Measurements from ENCODE around the gene FAM151A.
"Not testable (repeated sequence)": the region's sequence is repeated elsewhere in the genome, so short reads cannot be mapped to it uniquely, and the experiment has no call there.

Gene FAM151A

DNA sequence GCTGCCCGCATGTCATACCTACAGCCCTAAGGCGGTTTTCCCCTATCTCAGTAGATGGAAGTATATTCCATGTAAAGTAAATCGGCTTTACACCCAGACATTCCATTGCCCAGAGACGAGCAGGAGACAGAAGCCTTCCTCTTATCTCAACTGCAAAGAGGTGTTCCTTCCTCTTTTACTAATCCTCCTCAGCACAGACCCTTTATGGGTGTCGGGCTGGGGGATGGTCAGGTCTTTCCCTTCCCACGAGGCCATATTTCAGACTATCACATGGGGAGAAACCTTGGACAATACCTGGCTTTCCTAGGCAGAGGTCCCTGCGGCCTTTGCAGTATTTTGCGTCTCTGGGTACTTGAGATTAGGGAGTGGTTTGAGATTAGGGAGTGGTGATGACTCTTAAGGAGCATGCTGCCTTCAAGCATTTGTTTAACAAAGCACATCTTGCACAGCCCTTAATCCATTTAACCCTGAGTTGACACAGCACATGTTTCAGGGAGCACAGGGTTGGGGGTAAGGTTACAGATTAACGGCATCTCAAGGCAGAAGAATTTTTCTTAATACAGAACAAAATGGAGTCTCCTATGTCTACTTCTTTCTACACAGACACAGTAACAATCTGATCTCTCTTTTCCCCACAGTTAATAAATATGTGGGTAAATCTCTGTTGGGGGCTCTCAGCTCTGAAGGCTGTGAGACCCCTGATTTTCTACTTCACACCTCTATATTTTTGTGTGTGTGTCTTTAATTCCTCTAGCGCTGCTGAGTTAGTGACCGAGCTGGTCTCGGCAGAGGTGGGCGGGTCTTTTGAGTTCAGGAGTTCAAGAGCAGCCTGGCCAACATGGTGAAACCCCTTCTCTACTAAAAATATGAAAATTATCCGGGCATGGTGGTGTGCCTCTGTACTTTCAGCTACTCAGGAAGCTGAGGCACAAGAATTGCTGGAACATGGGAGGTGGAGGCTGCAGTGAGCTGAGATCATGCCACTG, 13.4 kb upstream of the FAM151A start:
- not testable (repeated sequence) for DNase-seq

DNA sequence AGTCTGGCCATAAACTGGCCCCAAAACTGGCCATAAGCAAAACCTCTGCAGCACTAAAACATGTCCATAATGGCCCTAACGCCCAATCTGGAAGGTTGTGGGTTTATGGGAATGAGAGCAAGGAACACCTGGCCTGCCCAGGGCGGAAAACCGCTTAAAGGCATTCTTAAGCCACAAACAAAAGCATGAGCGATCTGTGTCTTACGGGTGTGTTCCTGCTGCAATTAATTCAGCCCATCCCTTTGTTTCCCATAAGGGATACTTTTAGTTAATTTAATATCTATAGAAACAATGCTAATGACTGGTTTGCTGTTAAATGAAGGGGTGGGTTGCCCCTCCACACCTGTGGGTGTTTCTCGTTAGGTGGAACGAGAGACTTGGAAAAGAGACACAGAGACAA, 12.5 kb upstream of the FAM151A start:
- DNase-seq: not testable (repeated sequence)

DNA sequence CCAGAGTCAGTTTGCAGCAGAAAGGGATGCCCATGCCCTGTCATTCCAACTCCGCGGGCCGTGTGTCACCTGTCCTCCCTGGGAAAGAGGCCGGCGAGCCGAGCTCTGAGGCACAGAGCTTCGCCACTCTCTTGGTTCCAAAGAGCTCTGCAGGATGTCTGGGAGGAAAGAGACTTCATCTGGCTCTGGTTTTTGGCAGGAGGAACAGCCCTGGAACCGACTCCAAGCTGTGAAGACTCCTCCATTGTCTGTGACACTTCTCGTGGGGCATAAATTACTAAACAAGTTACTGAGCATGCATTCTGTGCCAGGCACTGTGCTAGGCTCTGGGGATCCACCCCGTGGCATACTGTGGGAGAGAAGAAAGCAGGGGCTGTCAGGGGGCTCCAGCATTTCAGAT, 3.9 kb upstream of the FAM151A start:
- no peak for DNase-seq

DNA sequence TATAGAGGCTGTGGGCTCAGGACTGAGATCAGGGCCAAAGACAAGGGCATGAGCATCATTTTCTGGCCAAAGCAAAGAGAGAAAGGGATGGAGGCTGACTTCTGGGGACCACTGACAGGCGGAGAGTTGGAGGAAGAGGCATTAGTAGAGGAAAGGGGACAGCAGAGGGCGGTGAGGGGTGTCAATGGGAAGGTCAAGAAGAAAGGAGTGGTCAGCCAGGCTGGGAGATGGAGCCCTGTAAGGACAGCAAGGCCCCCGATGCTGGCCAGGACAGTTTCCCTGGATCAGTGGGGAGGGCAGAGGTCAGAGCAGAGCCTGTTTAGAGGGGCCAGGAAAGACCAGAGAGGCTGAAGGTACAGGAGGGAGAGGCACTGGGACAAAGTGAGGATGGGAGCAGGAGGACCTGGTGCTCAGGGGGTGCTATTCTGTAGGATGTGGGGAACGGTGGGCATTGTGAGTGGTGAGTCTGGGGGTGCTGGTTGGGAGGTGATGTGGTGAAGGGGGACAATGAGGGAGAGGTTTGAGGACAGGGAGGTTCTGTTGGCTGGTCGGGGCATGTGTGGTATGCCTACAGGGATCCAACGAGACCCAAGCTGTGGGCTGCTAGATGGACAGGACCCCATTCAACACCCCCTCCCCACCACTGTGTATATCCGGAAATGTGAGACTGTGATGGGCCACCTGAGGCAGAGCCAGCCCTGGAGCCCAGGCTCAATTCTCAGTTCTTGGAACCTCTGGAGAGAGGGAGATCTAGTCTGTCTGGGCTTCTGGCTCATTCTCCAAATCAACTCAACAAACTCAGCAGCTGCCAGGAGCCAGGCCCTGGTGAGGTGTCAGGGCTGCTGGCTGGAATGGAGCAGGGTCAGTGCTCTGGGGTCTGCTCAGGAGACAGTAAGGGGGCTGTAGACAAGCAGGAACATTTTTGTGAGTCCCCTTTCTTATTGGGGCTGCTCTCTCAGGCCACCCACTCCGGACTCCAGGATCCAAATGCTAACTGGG, 1.4 kb upstream of the FAM151A start:
- no peak for DNase-seq

DNA sequence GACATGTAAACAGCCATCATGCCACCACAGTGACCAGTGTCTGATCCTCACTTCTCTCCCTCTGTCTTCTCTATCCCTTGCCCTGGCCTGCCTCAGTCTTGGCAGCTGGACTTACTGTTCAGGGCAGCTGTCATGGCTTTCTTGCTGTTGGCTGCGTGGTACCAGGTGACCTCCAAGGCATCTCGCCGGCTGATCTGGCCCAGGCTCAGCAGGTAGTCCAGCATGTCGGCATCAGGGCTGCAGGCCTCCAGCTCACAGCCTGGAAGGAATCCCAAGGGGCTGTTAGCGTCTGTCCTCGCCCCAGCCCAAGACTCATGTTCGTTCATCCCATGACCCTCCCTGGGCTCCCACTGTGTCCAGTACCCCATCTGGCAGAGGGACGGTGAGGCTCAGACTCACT, 3.6 kb downstream of the FAM151A start:
- DNase-seq: no peak

DNA sequence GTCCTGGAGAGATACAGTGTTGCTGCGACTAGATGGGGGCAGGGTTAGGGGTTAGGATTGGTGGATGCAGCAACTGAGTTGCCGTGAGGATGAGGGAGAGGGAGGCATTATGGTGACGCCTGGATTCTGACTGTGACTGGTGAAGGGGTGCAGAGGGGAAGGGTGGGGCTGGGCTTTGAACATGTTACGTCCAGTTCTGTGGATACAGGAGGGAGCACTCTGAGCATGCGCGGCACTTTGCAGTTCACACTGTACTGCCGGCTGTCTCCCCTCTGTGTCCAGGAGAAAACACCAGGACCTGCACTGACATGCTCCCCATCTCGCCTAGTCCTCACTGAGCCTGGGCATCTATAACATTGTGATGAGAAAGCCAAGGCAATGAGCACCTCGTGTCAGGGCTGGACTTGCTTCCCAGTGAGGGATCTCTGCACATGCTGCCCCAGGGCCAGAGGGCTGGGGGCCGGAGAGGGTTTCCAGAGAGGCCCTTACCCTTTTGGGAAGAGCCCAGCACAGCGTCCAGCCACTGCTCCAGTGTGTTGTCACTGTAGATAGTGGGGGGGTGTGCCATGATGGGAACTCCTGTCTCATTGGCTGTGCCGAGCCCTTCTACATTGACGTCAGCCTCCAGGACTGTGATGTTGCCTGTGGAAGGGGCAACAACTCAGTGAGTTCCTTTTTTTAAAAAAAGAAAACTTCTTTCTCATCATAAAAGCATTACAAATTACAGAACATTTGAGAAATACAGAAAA, 7.6 kb downstream of the FAM151A start:
- DNase-seq: no peak

DNA sequence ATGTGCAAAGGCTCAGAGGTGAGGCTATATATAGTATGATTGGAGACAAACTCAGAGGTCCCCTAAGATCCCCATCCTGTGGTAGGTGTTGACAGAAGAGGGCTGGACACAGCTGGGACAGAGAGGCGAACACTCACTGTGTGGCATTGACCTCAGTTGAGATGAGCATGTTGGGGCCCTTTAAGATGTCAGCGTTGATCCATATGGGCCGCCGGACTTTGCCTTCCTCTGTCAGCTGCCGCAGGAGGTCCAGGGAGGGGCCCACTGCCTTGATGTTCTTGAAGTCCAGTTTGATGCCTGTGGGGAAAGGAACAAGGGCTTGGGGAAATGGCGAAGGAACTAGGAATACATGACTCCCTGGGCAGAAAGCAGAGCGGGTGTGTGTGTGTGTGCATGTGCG, 8.8 kb downstream of the FAM151A start:
- DNase-seq: no peak

DNA sequence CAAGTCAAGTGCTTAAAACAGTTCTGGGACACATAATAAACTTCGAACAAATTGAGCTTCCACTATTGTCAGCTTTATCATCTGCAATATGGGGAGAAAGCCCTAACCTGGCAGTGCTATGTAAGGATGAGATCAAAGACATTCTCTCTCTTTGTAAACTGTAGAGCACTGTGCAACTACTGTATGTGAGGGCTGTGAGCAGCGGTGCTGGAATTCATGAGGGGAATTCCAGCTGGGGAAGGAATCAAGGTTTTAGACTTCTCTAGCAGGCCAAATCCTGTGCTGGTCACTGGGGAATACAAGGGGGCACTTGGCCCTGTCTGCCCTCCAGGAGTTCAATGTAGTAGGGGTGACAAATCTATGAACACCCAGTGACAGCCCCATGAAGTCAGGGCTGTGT, 9.3 kb downstream of the FAM151A start:
- no peak for DNase-seq

DNA sequence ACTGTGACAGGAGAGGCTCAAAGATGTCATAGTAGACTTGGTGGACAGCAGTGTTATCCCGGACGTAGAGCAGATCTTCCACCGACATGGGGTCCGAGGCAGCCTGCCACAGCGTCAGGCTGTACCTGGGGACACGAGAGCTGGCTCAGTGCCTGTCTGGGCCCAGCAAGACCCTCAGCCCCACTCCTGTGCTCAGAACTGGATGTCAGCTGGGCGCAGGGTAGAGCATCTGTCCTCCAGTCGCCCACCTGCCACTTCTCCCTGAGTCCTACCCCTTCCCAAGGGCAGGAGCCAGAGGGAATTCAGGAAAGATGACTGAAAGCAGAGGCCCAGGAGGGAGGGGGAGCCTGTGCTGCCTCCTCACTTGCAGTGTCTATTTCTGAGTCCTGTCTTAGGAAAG, 11.7 kb downstream of the FAM151A start:
- DNase-seq: no peak

DNA sequence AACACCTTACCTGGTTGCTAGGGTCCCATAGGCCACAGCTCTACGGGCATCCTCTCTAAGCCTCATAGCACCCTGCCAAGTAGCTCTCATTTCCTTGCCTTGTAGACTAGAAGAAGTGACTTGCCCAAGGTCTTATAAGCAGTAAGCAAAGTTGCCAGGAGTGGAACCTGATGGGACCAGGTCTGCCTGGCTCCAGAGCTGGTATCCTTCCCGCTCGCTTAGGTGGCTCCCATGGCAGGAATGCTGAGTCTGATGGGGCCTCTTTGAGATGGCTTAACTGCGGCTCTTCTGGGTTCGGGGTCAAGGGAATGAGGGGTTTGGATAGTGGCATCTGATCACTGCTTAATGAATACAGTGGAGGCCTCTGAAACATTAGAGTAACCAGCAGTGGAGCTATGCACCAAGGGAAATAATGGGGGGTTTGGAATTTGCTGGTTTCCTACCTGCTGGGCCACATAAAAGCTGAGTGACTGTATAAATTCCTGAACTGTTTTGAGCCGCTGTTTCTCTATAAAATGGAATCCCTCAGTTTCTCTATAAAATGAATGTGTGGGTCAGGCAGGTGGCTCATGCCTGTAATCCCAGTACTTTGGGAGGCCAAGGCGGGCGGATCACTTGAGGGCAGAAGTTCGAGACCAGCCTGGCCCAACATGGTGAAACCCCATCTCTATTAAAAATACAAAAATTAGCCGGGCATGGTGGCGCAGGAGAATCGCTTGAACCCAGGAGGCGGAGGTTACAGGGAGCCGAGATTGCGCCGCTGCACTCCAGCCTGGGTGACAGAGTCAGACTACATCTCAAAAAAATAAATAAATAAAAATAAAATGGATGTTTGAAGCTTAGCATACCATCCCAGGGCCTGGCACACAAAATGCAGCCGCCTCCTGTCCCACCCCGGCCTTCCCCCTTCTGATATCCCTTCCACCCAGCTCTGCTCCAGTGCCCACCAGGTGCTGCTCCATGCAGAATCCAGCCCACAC, 12.4 kb downstream of the FAM151A start:
- no peak for DNase-seq

DNA sequence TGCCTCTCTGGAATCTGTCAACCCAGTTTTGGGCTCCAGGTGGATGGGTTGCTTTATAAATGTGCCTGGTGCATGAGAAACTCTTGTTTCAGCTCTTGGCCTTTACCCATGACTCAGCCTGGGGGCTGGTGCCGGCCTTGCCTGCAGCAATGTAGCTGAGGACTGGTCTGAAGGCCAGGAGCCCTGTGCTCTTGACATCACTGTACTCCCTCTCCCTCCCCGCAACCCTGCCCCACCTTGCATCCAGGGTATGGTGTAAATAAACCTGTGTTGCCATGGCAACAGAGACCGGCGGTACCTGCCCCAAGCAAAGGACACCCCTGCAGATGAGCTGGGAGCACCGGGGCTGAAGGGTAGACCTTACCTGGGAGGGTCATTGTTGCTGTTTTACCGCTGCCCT, 13.3 kb downstream of the FAM151A start:
- DNase-seq: no peak

DNA sequence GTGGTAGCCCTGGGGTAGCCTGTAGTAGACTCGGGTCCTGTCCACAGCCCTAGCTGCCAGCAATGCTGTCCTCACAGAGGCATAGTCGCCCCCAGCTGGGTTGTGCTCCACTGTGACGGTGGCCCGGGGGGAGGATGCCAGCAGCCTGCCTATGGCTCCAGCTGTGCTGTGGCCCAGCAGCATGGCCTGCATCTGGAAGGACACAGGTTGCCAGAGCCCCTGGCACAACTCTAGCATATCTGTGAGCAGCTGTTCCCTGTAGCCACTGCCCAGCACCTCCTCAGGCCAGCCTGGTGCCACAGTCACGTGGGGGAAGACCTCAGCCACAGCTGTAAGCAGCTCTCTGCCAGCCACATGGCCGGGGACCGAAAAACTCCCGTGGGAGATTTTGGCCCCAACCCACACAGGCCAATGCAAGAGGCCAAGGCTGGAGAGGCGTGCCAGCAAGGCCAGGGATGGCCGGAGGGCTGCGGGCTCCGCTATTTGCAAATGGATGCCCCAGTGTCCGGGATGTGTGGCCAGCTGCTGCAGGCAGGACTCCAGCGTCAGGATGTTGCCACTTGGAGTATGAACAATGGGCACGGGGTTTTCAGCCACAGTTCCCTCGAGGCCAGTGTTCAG, 13.9 kb downstream of the FAM151A start:
- DNase-seq: no peak

DNA sequence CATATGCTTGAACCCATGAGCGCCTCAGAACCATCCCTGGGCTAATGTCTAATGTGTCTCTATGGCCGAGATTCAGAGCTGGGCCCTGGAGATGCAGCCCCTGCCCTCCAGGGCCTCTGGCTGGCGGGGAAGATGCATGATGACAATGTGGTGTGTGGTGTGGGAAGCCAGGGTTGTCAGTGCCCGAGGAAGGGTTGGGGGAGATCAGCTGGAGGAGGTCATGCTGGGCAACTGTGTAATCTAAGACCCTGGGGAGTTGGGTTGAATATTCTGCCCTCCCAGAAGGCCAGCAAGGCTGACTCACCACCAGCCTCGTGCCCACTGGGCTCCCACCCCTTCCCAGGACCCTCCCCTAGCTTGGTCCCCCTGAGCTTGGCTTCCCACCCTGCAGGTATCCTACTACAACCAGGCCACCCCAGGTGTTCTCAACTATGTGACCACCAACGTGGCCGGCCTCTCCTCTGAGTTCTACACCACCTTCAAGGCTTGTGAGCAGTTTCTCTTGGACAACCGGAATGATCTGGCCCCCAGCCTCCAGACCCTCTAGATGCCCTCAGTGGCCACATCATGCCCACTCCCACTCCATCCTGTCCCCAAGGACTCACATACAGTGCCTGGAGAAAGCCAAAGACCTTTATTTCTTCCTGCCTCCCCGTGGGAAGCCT, 14.6 kb downstream of the FAM151A start:
- DNase-seq: no peak

DNA sequence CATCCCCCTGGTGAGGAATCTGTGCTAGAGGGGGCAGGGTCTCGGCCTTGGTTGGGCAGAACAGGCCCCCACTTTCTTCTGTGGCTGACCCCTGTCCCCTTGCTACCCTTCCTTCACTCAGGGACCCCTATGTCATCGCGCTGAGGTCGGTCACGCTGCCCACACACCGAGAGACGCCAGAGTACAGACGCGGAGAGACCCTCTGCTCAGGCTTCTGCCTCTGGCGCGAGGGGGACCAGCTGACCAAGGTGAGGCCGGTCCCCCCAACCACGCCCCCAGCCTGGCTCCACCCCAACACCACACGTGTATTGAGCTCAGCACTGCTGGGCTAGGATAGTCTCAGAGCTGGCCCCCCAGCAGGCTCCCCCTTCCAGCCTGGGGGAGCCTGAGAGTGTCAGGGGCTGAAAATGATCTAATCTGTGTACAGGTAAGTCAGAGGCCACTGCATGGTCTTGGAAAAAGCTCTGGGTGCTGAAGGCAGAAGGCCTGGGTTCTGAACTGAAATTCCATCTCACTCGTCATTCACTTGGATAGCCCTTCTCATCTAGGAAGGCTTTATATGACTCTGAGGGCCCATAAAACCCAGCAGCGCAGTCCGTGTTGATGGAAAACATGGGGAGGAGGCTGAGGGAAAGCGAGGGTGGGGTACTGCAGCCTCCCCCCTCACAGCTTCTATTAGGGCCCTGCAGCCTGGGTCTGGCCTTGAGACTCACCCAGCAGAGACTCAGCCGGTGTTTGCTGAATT, 15.3 kb downstream of the FAM151A start:
- no peak for DNase-seq

DNA sequence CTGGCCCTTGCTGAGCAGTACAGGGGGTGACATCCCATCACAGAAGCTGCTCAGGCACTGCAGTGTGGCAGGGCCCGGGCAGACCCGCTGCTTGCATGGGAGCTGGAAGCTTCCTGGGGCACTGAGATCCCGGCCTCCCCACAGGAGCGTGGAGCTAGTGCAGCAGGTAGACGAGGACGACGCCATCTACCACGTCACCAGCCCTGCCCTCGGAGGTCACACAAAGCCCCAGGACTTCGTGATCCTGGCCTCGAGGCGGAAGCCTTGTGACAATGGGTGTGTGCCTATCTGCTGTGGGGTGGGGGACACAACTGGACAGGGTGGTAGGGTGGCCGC, 16.4 kb downstream of the FAM151A start:
- no peak for DNase-seq

DNA sequence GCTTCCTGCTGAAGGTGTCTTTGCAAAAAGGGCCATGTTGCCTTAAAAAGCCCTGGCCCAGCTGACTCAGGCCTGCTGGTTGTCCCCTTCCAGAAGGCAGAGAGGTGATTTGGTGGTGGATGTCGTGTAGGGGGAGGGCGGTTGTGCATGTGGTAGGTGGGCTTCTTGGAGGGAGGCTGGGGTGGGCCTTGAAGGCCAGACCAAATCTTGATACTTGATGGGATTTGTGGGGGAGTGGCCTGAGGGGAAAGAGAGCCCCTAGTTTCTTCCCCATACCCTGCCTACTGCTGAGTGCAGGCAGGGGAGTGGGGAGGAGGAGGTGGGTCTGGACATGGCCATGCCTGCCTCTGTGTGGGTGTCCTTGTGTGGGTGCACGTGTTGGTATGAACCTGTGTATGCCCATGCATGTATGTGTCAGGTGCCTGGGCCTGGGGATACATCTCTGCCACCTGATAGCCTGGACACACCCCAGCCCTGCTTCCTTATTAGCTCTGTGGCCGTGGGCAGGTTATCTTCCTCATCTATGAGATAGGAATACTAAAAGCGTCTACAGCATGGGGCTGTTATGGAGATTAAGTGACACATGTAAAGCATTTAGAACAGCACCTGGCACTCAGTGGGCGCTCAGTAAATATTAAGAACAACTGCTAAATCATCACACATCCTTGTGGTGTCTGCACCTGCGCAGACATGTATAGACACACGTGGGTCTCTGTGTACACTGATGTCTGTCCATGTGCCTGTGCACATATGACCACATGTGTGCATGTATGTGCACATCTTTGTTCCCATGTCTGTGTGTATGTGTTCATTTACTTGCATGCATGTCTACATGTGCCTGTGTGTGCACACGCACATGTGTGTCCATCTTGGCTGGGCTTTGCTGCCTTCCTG, 17.0 kb downstream of the FAM151A start:
- no peak for DNase-seq

DNA sequence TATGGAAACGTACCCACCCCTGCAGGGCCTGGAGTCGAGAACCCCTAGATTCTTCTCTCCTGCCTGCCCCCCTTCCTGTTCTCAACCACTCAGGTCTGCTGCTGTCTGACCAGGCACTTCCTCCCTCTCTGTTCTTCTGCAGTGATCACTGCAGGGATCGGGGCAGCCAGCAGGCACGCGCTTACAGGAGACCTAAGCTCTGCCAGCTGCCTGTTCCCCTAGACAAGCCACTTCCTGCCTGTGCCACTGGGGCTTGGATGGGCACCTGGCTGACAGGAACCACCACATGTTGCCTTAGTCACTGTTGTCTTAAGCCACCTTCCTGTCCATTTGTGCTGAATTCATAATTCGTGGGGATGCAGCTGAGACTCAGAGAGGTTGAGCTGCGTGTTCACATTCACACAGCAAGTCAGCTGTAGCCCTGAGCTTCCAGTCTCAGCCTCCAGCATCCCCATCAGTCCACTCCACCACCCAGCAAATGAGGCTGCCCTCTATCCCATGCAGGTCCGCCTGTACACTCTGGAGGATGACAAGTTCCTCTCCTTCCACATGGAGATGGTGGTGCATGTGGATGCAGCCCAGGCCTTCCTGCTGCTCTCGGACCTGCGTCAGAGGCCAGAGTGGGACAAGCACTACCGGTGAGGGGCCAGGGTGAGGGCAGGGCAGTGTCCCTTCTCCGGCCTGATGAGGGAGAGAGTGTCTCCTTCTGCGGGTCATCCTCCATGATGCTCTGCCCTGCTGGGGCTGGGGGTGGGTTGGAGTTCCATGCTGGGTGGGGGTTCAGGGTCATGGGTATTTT, 18.6 kb downstream of the FAM151A start:
- peak; percentile 85 for DNase-seq

DNA sequence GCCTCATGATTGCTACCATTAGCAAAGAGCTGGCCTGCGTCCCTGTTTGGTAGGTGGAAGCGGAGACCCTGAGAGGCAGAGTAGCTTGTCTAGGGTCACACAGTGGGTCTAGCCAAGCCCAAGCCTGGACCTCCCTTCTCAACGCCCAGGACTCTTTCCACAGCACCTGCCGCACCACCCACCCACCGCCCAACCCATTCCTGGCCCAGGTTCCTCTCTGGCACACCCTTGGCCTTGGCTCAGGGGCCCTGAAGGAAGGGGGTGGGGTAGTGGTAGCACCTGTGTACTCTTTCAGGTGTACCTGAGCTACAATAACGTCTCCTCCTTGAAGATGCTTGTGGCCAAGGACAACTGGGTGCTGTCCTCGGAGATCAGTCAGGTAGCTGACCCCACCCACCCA, 19.3 kb downstream of the FAM151A start:
- no peak for DNase-seq
